NK-92 (cell line): ENCODE measurements around the gene WARS2.

Experiments used
- DNase-seq: peaks from one replicate; lab custom pipeline; 2025; ENCODE audit not compliant: unreplicated experiment; lab: John Stamatoyannopoulos, UW

WARS2 gene

GRCh38 chr1:119034359-119034758, 106.1 kb downstream of the WARS2 start:
- no peak for DNase-seq

- no peak for DNase-seq
These were observed 107.5 kb downstream of the WARS2 start for GRCh38 chr1:119032986-119033385.

GRCh38 chr1:119027759-119028158, 112.7 kb downstream of the WARS2 start:
- DNase-seq, result no peak

GRCh38 chr1:119026956-119027355, 113.5 kb downstream of the WARS2 start:
- DNase-seq, result no peak

- DNase-seq, result no peak
These were observed 124.9 kb downstream of the WARS2 start for GRCh38 chr1:119015547-119015946.

- no peak for DNase-seq
These were observed 128.1 kb downstream of the WARS2 start for GRCh38 chr1:119012383-119012782.

GRCh38 chr1:119011706-119012105, 128.7 kb downstream of the WARS2 start:
- no peak for DNase-seq

- DNase-seq, result no peak
These were observed 129.3 kb downstream of the WARS2 start for GRCh38 chr1:119011116-119011515.

- DNase-seq, result no peak
These were observed 130.3 kb downstream of the WARS2 start for GRCh38 chr1:119010201-119010600.

GRCh38 chr1:119009312-119009655, 131.2 kb downstream of the WARS2 start:
- DNase-seq, result no peak

GRCh38 chr1:119008483-119009311, 131.8 kb downstream of the WARS2 start:
- no peak for DNase-seq

- no peak for DNase-seq
These were observed 132.6 kb downstream of the WARS2 start for GRCh38 chr1:119007670-119008482.

- DNase-seq, result no peak
These were observed 133.1 kb downstream of the WARS2 start for GRCh38 chr1:119007339-119007669.

GRCh38 chr1:119006406-119007279, 133.8 kb downstream of the WARS2 start:
- no peak for DNase-seq

- DNase-seq, result no peak
These were observed 134.6 kb downstream of the WARS2 start for GRCh38 chr1:119005724-119006405.

- DNase-seq, result no peak
These were observed 135.7 kb downstream of the WARS2 start for GRCh38 chr1:119004781-119005180.

GRCh38 chr1:119004129-119004527, 136.3 kb downstream of the WARS2 start:
- no peak for DNase-seq

- no peak for DNase-seq
These were observed 136.9 kb downstream of the WARS2 start for GRCh38 chr1:119003413-119004128.

- DNase-seq, result no peak
These were observed 138.3 kb downstream of the WARS2 start for GRCh38 chr1:119002028-119002686.
